ENCODE measurements around the gene PPP1R12B.
"Not testable (repeated sequence)": the region's sequence is repeated elsewhere in the genome, so short reads cannot be mapped to it uniquely, and the experiment has no call there.

The PPP1R12B gene

DNA sequence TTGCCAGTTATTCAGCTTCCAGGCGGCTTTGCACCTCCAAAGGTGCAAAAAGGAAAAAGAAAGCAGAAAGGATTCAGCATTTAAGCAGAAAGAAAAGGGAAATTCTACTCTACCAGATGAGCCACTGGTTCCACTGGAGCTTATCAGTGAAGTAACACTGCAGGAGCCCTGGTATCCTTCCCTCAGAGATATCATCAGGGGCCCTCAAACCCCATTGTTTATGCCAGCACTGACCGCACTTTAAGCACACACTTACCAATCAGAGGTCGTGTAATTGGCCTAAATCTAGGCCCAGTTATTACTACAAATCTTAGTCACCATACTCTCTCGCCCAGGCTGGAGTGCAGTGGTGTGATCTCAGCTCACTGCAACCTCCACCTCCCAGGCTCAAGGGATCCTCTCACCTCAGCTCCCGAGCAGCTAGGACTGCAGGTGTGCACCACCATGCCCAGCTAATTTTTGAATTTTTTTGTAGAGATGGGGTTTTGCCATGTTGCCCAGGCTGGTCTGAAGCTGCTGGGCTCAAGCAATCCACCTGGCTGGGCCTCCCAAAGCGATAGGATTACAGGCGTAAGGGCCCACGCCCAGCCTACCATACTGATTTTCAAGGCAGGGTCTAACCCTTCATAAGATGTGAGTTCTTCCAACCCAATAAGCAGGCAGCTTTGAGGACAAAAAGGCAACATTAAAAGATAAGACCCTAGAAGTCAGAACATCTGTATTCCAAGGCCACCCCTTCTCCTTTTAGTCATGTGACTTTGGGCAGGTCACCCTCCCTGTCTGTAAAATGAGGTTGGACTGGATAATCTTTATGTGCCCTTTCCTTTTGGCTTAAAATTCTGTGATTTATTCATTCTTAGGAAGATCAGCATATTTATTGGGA lies 236.4 kb downstream of the PPP1R12B start:
- DNase-seq (ENCODE audit: low spot score) = no peak

DNA sequence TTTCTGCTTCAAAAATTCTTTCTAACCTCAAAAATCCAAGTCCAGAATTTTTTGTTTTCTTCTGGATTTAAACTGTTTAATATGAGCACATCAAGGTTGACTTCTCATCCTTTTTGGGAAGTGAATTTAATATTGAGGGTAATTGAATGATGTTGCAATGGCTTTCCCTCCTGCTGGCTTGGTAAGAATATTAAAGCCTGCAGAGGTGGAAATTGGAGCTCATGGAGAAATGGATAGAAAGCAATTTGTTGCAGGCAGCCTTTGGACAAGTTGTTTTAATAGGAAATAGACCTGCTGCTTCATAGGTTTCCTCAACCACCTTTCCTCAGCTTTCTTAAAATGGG lies 237.1 kb downstream of the PPP1R12B start:
- DNase-seq (ENCODE audit: low spot score) = no peak

DNA sequence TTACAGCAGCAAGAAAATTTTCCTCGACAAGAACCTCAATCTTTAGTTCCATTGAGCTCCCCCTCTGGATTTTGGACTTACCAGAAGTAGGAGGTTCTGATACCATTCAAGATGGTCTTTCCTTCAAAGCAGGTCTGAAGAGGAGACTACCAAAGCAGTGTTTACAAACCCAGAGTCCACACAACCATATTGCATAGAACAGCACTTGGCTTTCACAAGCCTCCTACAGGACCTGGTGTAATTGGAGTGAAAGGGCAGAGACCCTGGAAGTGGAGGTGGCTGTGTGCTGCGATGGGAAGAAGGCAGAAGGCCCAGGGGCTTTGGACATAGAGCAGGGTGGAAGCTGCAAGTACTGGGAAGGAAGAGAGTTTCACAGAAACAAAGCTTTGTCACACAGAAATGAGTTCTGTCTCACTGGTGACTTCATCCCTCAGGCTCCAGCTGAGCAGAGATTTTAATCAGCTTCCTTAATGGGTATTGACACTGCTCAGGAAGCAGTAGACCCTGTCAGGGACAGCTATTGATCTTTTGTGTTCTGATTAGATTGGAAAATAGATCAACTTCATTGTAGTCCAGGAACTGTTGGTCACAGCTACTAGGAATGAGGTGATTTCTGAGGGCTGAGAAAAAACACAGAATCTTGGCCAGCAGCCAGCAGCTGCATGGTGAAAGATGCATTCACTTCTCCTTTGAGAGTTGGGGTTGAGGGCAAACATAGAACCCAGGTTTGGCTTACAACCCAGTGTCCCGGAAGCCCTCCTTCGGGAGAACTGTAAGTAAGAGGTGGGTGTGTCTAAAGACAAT lies 237.7 kb downstream of the PPP1R12B start:
- no peak for DNase-seq (ENCODE audit: low spot score)

DNA sequence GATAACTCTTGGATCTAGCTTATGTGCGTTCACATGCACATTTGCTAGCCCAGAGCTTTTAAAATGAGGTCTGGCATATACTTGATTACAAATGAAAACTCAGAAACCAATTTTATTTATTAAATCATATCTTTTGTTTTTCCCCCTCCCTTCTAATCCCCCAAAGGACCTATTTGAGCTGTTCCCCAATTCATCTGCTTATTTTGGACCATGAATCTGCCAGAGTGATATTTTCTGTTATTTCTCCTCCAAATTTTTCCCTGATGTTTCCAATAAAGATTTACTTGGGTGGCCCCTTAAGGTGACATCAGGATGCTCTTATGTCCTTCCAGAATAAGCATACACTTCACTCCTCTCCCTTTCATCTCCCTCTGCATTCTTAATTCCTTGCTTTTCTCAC lies 238.4 kb downstream of the PPP1R12B start:
- no peak for DNase-seq (ENCODE audit: low spot score)

DNA sequence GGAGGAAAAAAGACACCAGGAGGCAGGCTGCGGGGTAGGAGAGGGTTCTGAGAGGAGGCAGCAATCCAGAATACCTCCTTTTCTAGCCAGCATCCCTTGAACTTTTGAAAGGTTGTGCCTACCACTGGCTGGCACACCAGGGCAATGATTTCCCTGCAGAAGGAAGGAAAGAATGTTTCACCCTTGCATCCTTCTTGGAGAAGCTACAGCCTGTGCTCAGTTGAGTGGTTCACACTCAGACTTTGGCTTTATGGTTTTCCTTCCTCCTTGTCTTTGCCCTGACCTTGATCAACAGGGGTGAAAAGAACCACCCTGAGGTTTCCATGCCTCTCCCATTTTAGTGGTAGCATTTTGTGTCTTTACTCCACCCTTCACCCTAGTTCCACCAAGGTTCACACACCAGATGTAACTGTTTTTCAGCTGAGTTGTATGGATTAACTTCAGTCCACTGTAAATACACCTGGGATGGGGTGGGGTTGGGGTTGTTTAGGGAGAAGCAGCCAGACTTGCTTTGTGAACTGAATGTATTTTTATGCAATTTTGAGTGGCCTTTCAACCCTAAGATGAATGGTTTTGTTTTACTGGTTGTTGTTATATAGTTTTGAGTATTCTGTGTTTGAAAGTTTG lies 239.5 kb downstream of the PPP1R12B start:
- no peak for DNase-seq (ENCODE audit: low spot score)

DNA sequence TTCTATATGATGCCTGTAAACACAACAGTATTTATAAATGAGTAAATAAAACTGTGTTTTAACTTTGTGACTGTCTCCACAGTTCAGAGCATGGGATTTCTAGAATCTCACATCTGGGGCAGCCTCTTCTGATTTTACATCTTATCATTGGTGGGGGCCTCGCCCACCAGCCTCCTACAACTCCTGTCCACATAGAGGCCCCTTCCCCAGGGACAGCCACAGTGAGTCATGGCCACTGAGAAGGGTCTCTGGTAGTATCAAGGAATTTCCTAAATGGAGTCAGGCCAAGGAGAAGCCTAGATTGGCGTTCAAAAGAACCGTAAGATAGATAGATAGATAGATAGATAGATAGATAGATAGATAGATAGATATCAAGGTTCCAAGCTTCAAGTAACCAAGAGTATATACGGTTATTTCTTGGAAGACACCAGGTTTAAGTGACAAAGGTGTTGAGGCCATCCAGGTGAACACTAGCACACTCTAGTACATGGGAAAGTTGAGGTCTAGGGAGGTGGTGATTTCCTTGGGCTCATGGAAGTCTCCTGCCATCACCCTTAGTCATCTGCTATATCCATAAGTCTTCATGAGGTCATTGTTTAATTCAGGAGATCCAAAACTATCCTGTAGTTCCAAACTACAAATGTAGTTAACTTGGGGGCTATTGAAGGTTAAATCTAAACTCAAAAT lies 240.1 kb downstream of the PPP1R12B start:
- DNase-seq (ENCODE audit: low spot score) = no peak

DNA sequence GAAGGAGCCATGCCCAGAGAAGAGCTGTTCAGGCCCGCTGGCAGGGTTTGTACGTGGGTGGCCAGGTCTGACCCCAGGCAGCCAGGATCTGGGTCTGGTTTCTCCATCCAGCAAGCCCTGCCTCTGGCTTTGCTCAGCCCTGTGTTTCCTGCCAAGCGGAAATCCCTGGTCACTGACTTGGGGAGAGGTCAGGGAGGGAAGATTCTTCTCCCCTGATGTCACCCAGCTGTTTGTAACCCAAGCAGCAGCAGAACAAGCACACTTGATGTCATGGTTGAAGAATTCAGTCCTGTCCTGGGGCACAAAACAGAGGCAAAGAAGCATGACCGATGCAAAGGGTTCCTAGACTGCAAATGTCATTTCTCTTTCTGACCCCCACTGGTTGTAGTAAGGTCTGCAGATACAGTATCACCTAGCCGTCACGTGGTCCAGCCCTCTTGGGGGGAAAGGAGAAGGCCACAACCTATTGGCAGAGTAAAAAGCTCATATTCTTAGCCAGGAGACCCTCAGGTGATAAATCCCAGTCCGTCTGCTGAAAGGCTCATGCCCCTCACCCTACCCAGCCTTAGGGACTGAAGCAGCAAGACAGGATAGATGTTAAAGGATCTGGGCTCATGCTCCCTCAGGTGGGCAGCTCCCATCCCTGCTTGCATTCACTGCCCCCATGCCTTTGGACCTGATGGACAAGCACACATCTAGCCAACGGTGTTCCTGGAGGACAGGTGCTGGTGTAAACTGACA lies 240.9 kb downstream of the PPP1R12B start:
- peak; percentile 95 for DNase-seq (ENCODE audit: low spot score)

DNA sequence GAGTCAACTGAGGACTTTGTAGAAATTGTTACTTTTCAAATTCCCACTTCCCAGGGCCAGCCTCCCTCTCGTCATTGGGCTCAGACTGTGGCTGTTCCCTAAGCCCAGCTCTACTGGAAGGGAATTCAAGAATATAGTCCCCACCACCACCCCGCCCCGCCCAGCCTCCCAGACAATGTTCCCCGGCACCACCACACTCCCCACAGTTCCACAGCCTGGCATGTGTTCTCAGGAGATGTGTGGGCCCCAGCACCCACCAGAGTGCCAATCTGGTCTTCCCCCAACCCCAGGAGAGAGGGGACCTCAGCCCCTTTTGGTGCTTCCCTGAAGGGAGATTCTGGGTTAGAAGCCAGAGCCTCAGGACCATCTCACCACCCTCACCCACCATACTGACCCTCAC lies 241.6 kb downstream of the PPP1R12B start:
- DNase-seq (ENCODE audit: low spot score) = no peak

DNA sequence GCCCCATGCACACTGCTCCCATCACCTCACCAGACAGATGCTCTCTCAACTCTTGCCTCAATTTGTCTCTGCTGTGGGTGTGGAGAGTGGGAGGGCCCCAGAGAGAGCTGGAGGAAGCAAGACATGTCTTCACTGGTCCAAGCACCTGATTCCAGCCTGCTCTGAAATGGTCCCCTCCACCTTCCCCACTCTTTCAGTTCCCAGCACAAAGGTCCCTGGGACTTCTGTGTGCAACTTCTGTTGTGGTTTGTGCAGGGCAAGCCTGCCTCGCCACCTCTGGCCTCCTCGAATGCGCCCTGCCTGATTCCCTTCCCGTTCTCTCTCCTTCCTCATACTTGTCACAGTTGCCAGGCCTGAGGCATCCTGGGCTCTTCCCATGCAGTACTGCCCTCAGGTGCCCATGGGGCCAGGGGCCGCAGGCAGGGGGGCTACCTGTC lies 242.5 kb downstream of the PPP1R12B start:
- DNase-seq (ENCODE audit: low spot score) = no peak

DNA sequence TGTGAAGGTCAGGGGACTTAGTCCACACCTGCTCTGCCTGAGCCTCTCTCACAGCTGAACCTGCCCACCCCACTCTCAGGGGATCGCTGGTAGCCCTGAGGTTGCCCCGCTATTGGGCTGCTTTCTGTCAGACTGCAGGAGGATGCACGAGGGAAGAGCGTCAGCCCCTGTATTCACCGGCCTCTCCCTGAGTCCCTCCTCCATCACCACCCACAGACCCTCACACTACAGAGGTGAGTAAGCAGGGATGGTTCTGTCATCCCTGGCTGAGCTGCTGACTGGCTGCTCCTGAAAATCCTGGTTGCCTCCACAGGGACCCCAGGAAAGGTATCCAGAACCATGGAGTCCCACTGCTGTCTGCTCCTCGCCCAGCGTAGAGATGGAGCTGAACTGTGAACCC lies 243.0 kb downstream of the PPP1R12B start:
- no peak for DNase-seq (ENCODE audit: low spot score)

DNA sequence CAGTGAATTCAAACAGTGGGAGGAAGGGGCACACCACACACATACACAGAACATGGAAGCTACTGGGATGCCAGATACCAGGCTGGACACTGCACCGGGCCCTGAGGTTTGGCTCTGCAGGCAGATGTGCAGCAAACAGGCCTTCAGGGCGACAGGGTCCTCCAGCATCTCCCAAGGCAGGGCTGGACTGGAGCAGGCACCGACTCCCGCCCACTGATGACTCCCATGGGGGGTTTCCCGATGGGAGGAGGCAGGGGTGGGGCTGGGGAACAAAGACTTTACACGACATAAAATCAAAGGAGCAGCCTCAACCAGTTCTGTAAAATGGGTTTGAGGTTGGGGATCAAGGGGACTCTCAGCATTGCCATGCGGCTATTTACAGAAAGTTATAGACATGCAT lies 243.6 kb downstream of the PPP1R12B start:
- no peak for DNase-seq (ENCODE audit: low spot score)

DNA sequence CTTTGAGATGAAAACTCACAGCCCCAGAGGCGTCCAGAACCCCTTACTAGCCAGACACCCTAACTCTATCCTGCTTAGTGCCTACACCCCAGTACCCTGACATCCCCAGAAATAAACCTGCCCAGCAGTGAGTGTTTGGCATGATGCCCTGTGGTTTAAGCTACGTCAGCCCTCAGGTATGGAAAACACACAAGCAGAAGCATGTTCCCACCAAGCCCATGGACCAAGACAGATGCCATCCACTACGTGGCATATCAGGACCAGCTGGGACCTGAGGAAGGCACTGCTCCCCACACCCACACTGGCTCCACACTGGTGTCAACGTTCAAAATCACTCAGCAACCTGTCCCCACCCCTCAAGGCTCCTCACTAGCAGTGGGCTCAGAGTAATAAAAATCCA lies 245.3 kb downstream of the PPP1R12B start:
- no peak for DNase-seq (ENCODE audit: low spot score)

DNA sequence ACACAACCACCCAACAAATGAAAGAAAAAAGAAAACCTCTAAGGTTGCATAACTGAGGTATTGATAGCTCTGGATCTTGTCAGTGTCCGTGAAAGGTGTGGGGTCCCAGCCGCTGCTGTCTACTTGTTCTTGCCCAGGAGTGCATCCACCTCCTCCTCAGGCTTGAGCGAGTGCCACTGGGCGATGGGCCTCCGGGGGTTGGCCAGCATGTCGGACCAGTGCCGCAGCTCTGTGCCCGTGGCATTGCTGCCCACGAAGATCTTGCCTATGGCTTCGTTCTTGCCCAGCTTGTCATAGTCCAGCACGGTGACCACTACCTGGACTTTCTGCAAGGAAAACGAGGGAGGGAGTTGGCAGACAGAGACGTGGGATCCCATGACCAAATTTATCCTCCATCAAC lies 248.1 kb downstream of the PPP1R12B start:
- DNase-seq (ENCODE audit: low spot score) = no peak

DNA sequence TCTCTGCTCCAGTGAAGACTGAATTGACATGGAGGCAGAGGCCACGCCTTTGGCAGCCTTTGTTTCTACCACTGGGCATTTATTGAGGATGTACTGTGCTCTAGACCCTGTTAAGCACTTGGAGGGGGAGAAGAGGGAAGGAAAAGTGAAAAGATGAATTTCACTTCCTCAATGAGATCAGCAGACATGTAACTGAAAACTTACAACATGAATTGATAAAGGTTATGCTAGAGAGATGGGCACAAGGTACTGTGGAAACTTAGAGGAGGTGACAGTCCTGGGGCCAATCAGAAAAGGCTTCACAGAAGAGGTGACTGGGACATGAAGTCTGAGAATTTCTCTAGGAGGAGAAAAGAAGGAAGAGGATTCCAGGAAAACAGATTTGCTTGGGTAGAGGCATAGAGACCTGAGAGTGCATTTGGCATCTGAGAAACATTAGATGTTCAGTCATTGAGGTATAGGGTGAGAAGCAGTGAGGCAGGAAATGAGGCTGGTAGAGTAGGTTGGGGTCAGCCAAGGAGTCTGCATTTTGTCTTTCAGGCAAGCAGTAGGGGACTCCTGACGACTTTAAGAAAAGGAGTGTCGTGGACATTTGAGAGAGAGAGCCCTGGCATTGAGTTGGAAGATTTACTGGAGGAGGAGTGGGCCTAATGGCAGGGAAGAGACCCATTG lies 248.7 kb downstream of the PPP1R12B start:
- DNase-seq (ENCODE audit: low spot score) = no peak

DNA sequence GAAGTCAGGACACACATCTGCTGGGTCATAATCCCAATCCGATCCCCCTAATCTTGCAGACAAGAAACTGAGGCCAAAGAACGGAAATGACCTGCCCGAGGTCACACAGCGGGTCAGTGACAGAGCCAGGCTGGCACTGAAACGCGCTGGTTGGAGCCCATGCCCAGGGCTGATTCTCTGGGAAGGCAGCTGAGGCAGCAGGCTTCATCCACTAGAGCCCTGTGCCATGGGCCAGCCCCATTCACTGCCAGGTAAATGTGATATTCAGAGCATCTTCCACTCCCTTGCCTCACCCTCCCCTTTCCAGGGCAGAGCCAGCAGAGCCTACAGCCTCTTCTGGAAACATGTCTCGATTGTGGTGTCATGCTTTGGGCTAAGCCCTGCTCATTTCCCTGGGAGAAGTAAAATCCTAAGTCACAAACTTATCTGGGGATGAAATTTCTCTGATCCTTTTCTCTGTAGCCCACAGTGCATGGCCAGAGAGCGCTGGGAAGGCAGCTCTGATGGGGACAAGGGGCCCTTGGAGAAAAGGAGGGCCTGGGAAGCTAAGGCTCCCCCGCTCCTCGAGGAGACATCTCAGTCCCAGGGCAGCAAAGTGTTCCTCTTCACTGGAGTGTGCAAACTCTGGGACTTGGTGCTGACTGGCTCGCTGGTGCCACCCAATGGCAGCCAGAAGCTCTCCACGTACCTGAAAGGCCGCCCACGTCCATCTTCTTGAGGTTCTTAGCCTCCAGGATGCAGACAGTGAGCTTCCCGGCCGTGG lies 251.4 kb downstream of the PPP1R12B start:
- peak; percentile 82 for DNase-seq (ENCODE audit: low spot score)

DNA sequence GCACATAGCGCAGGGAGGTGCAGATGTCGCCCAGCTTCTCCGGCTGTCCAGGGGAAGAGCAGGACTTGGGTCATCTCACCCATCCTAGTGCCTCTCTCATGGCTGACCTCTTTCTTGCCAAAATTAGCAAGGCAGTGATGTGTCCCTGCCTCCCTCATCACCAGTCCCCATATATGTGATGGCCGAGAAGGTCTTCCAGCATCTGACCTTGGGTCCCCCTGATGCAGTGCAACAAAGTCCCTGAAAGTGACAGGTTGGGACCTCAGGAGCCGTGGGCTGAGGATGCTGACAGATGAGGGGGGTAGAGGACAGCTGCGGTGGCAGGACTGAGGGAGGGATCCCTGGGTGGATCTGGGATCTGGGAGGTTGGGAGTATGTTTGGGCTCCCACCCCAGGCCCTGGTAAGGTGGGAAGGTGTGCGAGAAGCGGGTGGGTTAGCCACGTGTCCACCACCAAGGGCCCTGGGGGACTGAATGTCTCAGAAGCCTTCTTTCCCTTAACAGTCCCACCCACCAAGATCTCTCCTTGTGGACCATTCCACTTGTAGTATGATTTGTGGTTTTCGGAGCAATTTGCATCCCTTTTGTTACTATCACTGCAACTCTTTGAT lies 252.0 kb downstream of the PPP1R12B start:
- no peak for DNase-seq (ENCODE audit: low spot score)

DNA sequence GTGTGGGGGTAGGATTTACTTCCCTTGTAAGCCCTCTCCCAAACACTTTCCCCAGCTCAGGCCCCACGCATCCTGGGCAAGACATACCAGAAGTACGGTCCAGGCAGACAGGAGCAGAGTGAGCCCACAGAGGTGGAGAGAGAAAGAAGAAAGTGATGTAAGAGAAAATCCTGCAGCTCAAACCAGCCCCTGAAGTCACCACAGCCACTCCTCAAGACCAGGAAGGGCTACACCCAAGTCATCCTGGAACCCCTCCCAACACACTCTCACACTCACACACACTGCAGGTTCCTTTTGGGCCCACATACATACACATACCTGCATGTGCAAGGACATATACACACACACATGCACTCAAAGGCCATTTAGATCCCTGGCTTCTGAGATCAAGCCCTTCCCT lies 254.9 kb downstream of the PPP1R12B start:
- no peak for DNase-seq (ENCODE audit: low spot score)

DNA sequence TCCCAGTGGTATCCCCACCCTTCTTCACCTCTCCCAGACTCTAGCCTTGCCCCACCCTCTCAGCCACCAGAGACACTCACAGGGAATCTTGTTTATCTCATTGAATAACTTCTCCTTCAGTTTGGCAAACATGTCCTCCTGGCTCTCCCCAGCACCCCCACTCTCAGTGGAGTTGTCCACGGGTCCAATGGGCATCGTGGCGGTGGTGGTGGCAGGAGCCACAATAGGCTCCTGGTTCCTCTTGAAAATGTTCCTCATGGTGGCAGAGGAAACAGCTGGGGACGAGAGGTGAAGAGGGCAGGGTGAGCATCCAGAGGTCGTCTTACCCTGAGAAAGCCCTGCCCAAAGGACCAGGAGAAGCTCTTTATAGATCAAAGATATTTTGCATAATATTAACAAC lies 257.0 kb downstream of the PPP1R12B start:
- no peak for DNase-seq (ENCODE audit: low spot score)

DNA sequence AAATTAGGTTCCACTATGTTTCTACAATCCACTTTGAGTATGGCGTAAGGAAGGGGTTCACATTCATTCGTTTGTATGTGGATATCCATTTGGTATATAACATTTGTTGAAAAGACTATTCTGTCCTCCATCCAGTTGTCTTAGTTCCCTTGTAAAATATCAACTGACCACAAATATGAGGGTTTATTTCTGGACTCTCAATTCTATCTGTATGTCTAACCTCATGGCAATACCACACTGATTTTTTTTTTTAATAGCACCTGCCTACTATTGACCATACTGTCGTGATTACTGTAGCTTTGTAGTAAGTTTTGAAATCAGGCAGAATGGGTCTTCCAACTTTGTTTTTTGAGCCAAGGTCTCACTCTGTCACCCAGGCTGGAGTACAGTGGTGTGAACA lies 263.5 kb downstream of the PPP1R12B start:
- not testable (repeated sequence) for DNase-seq (ENCODE audit: low spot score)

DNA sequence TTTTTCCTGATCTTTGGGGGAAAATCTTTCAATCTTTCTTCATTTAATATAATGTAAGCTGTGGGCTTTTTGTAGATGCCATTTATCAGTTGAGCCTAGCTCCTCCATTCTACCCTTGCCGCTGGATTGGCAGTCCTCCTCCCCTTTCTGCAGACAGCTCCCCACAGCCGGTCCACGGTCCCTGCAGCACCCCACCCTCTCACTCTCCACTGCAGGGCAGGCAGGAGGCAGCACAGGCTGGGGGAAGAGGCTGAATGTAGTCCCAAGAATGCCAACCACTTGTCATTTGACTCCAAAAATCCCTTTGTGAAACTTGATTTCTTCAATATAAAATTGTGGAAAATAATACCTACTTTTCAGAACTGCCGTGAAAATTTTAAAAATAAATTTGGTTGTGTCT lies 265.1 kb downstream of the PPP1R12B start:
- DNase-seq (ENCODE audit: low spot score) = no peak

Measured in hepatic stellate cell (primary cell).